HFFc6 (cell line): ENCODE measurements around the gene MT4. TPM values are rescaled to one million over a fixed set of nuclear protein-coding genes. Genes with fewer than 3 reads are reported as not detected.

Source experiments
- DNase-seq: peaks from one replicate; pipeline ENCODE4 v3.0.0-alpha.2; 2018
- H3K27ac Mint-ChIP-seq: 2 replicates; pipeline ENCODE4 v1.8.0; 2020; ENCODE audit warnings: mild to moderate bottlenecking, mixed read lengths
- H3K27me3 Mint-ChIP-seq: 2 replicates; pipeline ENCODE4 v1.8.0; 2021; ENCODE audit warnings: mild to moderate bottlenecking, moderate library complexity, mixed read lengths; ENCODE audit not compliant: insufficient read depth
- H3K36me3 Mint-ChIP-seq: 2 replicates; pipeline ENCODE4 v1.8.0; 2021; ENCODE audit warnings: low read depth, mixed read lengths
- H3K4me1 Mint-ChIP-seq: 2 replicates; pipeline ENCODE4 v1.8.0; 2020; ENCODE audit warnings: low read depth, mixed read lengths
- H3K4me3 Mint-ChIP-seq: 2 replicates; pipeline ENCODE4 v1.8.0; 2020; ENCODE audit warnings: mild to moderate bottlenecking, moderate library complexity, mixed read lengths
- H3K9me3 Mint-ChIP-seq: 2 replicates; pipeline ENCODE4 v1.8.0; 2020; ENCODE audit warnings: mild to moderate bottlenecking, mixed read lengths
- total RNA-seq, 6 experiments: library from RNA; stranded (reverse); fragmentation: NEBNext Ultra II Directional; extraction: Animal tissue kit (Norgen Biotek cat#: 25700); gene quantifications; 2 replicates in 1 of 6; 3 replicates in 5 of 6; pipeline ENCODE4 v1.2.3, GENCODE V29; 2021
- TF ChIP-seq, protein P1 (sequence below): fragments of 200-600 bp; sonication (generic); IDR thresholded peaks from 2 replicates; pipeline ENCODE4 v1.5.0; 2021; ENCODE audit warnings: antibody characterized with exemption, mild to moderate bottlenecking

MT4 gene
- total RNA-seq, 6 experiments from 2014 or later, result not detected

DNA sequence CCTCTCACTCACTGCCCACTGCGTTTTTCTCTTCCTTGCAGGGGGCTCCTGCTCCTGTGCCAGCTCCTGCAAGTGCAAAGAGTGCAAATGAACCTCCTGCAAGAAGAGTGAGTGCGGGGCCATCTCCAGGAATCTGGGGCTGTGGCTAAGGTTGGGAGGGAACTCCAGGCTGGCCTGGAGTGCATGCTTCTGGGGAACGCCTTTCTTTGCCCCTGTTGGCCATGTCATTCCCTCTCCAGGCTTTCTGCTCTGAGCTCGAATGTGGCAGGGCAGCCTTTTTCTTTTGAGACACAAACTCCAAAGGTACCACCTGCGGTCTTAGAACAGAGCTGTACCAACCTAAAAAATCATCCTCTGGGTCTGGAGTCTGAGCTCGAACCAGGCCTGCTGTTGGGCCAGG is 53.3 kb downstream of the MT4 start:
- DNase-seq, result no peak
- TF ChIP-seq, protein P1, sequence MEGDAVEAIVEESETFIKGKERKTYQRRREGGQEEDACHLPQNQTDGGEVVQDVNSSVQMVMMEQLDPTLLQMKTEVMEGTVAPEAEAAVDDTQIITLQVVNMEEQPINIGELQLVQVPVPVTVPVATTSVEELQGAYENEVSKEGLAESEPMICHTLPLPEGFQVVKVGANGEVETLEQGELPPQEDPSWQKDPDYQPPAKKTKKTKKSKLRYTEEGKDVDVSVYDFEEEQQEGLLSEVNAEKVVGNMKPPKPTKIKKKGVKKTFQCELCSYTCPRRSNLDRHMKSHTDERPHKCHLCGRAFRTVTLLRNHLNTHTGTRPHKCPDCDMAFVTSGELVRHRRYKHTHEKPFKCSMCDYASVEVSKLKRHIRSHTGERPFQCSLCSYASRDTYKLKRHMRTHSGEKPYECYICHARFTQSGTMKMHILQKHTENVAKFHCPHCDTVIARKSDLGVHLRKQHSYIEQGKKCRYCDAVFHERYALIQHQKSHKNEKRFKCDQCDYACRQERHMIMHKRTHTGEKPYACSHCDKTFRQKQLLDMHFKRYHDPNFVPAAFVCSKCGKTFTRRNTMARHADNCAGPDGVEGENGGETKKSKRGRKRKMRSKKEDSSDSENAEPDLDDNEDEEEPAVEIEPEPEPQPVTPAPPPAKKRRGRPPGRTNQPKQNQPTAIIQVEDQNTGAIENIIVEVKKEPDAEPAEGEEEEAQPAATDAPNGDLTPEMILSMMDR, result no peak
- no peaks in the 10 kb centered on the region; the same call in none of the 2 replicates for H3K27me3 Mint-ChIP-seq
- H3K4me3 Mint-ChIP-seq, result peak overlapping the region; percentile 83
- peaks cover 41% of the 10 kb centered on the region for H3K4me1 Mint-ChIP-seq
- H3K36me3 Mint-ChIP-seq, result no peaks in the 10 kb centered on the region
- no peak overlapping the region; the same call in 1 of the 2 replicates for H3K27ac Mint-ChIP-seq
- no peaks in the 10 kb centered on the region for H3K9me3 Mint-ChIP-seq

Other genes starting within 250 kb of the MT4 start
- gene AMFR, start 139.5 kb upstream of the MT4 start, total RNA-seq, result 100 to 1,000 TPM; 104 to 117 (median 112) TPM
- 100 to 1,000 TPM; 114 to 150 (median 138) TPM for gene NUDT21, start 113.7 kb upstream of the MT4 start, total RNA-seq
- 10 to 100 TPM; 62.8 to 77.0 (median 74.3) TPM for gene OGFOD1, start 113.5 kb upstream of the MT4 start, total RNA-seq
- 10 to 100 TPM; 26.2 to 33.3 (median 29.5) TPM for gene BBS2, start 45.0 kb upstream of the MT4 start, total RNA-seq
- gene MT3, start 24.5 kb downstream of the MT4 start, total RNA-seq, result not detected
- 1,000 to 10,000 TPM in 3 of 6 experiments, 100 to 1,000 TPM in 3; 623 to 1,524 (median 1,044) TPM for gene MT2A, start 43.5 kb downstream of the MT4 start, total RNA-seq
- gene MT1E, start 60.7 kb downstream of the MT4 start, total RNA-seq, result 100 to 1,000 TPM; 192 to 469 (median 458) TPM
- gene MT1M, start 67.6 kb downstream of the MT4 start, total RNA-seq, result under 1 TPM in 5 of 6 experiments, not detected in 1; 0.21 to 0.41 (median 0.28) TPM
- 1 to 10 TPM in 1 of 6 experiments, under 1 TPM in 1, not detected in 4; 0.50 to 1.5 TPM for gene MT1A, start 73.6 kb downstream of the MT4 start, total RNA-seq
- gene MT1B, start 86.8 kb downstream of the MT4 start, total RNA-seq, result not detected
- not detected for gene MT1F, start 92.9 kb downstream of the MT4 start, total RNA-seq
- under 1 TPM in 1 of 6 experiments, not detected in 5; 0.73 TPM for gene MT1G, start 103.0 kb downstream of the MT4 start, total RNA-seq
- gene MT1H, start 104.7 kb downstream of the MT4 start, total RNA-seq, result not detected
- 10 to 100 TPM; 28.0 to 38.7 (median 33.3) TPM for gene MT1X, start 117.4 kb downstream of the MT4 start, total RNA-seq
- gene NUP93, start 165.1 kb downstream of the MT4 start, total RNA-seq, result 10 to 100 TPM; 58.6 to 84.0 (median 78.8) TPM